Adipose tissue (tissue), 3 donors: ENCODE results near the gene TBX6. TPM values are rescaled to one million over a fixed set of nuclear protein-coding genes. Genes with fewer than 3 reads are reported as not detected.
"Not testable (repeated sequence)": the region's sequence is repeated elsewhere in the genome, so short reads cannot be mapped to it uniquely, and the experiment has no call there.

ENCODE experiments used
- H3K27ac ChIP-seq: one replicate; pipeline ENCODE4 v1.5.1; 2013; ENCODE audit warnings: low read depth, low read length
- WGBS, 3 donors: extraction: QIAGEN DNeasy Blood & Tissue Kit; methylation state at CpG; one replicate each; pipeline ENCODE4 v1.1.7; 2013; 5-methylcytosine and 5-hydroxymethylcytosine counted together
- polyA plus RNA-seq, 3 donors: library from polyadenylated mRNA; stranded (reverse); fragments of 200-250 nt; gene quantifications; one replicate each; pipeline ENCODE4 v1.2.3, GENCODE V29; 2013
- donor health status: healthy with polysubstance abuse.
- donor health status: Bipolar disorder and iron deficiency.
- donor health status: healthy.

Gene TBX6
- polyA plus RNA-seq, 3 donors: 0.67 to 1.3 (median 0.73) TPM

DNA sequence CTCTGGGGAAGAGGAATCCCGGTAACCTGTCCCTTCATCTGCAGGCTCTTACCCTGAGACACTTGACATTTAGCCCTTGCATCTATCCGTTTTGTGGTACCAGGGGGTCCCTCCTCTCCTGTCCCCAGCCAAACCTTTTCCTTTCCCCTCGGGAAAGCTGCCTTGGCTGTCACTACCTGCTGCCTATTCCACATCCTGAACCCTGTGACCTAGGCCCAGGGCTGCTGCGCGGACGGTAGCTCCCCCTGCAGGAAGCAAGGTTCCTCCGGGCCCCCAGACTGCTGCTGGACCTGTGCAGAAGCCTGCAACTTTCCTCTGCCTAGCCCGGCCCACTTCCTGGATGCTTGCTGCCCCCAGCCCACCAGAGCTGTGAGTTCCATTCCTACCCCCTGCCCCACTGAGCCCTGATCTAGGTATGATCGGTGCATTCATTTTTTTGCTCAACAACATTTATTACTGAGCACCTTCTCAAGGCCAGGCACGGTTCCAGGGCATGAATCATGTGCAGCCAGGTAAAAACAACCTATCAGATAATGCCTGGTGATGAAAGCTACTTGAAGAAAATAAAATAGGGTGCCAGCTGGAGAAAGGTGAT is 36.7 kb downstream of the TBX6 start:
- 16 to 43% (median 38%) methylated on average over 10 of the region's 10 CpGs for WGBS, 3 donors
- no peak overlapping the region for H3K27ac ChIP-seq

DNA sequence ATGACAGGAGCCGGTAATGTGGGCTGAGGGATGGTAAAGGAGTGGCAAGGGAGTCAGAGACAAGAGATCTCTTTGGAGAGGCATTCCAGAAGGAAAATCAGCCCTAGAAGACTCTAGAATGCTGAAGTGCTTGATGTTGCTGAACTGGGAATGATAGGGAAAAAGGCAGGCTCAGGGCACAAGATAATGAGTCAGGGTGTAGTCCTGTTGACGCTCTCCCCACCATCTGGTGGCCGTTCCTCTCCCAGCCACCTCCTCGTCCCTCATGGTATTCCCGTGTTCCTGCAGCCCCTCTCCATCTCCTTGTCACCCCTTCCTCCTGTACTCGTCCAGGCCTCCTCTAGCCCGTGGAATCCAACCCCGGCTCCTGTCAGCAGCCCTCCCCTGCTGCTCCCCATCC is 37.3 kb downstream of the TBX6 start:
- no peak overlapping the region for H3K27ac ChIP-seq
- WGBS, 3 donors: 71 to 86% (median 80%) methylated on average over 7 to 8 of the region's 8 CpGs

DNA sequence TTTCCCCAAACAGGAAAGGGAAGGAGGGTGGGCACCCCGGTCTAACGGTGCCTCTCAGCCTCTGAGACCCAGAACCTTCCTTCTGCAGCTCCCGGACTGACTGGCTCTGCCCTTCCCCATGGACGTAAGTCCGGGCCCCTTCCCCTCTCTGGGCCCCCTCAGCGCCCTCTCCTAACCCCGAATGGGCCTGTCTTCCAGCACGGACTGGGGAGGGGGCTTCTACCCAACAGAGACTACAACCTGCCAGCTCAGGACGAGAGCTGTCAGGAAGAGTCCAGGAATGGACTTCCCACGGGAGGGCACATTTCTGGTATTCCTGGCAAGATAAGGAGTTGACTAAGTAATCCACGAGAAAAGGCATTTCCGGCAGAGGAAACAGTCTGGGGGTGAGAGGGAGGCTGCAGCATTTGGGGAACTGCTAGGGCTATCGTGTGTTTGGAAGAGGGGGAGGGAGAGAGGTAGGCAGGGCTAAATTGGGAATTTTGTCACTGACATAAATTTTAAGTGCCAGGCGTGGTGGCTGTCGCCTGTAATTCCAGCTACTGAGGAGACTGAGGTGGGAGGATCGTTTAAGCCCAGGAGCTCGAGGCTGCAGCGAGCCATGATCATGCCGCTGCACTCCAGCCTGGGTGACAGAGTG is 38.2 kb downstream of the TBX6 start:
- H3K27ac ChIP-seq: no peak overlapping the region
- 4 to 8% (median 5%) methylated on average over 19 of the region's 19 CpGs for WGBS, 3 donors

DNA sequence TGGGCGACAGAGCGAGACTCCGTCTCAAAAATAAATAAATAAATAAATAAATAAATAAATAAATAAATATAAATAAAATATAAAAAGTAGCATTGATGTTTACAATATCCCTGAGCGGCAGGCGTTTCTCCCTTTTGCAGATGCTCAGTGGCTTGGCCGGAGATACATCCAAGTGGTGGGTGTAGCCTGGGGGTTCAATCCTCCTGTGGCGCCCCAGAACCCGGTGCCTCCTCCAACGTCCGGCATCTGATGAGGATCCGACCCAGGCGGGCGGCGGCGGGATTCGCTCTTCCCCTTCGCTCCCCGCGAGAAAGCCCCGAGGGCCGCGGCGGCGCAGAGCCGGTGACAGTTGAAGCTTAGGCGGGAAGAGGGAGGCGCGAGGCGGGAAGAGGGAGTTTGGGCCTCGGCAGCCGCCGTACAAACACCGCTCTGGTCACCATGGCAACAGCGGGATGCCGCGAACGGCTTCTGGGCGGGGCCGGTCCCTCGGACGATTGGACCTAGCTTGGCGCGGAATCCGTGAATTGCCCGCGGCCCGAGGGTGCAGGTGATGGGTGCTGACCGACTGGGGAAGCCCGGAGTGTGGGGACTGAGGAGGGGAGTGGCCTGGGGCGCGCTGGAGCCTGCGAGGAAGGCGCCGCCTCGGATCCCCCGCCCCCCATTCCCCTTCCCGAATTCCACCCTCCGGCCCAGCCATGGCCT is 38.9 kb downstream of the TBX6 start:
- WGBS, 3 donors: 4 to 5% (median 5%) methylated on average over 49 to 58 of the region's 58 CpGs
- H3K27ac ChIP-seq: no peak overlapping the region

DNA sequence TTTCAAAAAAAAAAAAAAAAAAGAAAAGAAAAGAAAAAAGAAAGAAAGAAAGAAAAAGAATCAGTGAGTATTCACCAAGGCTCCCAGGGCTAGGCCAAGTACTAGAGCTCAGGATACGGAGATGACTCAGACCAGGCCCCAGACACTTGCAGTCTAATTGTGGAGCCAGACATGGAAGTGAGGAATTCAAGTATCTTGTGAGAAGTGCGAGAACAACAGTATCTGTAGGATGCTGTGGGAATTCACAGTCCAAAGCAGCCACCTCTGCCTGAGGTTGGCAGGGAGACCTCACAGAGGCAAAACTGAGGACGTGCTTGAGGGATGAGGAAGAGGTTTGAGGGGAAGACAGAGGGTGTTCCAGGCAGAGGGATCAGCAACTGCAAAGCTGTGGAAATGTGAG is 40.2 kb downstream of the TBX6 start:
- no peak overlapping the region for H3K27ac ChIP-seq
- 74 to 89% (median 80%) methylated on average over 3 of the region's 3 CpGs for WGBS, 3 donors

DNA sequence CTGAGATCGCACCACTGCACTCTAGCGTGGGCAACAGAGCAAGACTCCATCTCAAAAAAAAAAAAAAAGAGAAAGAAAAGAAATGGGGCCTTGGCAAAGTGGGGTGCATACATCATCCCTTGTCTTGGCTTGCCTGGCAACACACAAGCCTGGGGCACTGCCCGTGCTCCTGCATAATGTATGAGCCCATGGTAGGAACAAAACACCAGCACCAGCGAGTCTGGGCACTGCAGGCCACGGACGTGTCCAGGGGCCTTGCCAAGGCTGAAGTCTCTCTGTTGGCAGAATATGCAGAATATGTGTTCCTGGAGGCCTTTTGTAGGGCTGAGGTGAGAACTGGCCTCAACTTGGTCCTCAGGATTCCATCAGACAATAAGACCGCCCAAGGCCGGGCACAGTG is 41.9 kb downstream of the TBX6 start:
- H3K27ac ChIP-seq: no peak overlapping the region
- WGBS, 3 donors: 91 to 95% (median 94%) methylated on average over 8 of the region's 8 CpGs

DNA sequence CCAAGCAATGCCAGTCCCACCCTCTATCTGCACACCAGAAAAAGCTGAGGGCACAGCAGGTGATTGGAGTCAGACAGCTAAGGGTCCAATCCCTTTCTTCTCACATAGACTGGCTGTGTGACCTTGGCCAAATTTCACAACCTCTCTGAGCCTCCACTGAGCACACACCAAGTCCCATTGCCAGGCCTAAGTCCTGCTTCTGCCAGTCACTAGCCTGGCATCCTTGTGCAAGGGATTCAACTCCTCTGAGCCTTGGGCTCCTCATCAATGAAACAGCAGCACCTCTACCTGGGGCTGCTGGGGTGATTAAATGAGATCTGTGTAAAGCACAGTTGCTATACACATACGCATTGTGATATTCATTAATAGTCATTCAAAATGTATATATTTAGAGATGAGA is 45.1 kb downstream of the TBX6 start:
- WGBS, 3 donors: 90 to 96% (median 92%) methylated on average over 1 of the region's 1 CpG
- no peak overlapping the region for H3K27ac ChIP-seq

DNA sequence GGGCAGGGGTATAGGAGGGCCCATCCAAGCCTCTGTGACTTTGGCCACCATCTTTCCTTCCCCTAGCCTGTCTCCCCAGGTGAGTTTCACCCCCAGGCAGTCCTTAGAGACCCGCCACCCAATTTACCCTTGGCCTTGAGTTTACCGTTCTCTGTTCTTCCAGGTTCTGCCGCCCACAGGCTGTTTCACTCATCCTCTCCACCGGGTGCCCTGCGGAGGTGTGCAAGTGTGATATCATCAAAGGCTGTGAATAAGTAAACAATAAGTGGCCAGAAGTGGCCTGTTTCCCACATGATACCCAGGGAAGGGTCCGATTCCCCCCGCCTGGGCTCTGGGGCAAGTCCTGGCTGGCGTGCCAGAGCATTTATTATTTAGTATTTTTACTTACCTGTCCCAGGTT is 45.5 kb downstream of the TBX6 start:
- 44 to 84% (median 72%) methylated on average over 8 of the region's 8 CpGs for WGBS, 3 donors
- H3K27ac ChIP-seq: no peak overlapping the region

DNA sequence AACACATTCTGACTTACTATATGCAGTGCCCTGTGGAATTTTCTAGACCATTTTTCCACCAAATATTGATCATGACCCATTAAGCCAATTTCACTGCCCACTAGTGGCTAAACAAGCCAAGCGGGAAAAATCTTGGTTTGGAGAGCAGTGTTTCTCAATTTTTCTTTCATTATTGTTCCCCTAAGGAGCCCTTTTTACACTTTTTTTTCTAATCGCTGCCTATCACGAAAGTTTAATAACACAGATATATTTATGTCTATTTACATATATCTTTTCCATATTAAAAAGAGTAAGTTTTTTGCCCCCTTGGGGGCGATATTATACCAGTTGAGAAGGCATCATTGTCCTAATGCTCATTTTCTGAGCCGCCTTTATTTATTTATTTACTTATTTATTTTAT is 49.9 kb downstream of the TBX6 start:
- no peak overlapping the region for H3K27ac ChIP-seq
- 16 to 24% (median 16%) methylated on average over 5 of the region's 5 CpGs for WGBS, 3 donors

DNA sequence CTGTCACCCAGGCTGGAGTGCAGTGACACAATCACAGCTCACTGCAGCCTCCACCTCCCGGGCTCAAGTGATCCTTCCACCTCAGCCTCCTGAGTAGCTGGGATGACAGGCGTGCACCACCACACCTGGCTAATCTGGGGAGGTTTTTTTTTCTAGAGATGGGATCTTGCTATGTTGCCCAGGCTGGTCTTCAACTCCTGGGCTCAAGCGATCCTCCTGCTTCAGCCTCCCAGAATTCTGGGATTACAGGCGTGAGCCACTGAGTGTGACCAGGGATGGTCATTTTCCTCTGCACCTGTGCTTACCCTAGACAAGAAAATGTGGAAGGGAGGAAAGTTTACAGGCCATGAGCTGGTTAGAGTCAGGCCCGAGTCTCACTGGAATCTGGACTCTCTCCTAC is 51.0 kb downstream of the TBX6 start:
- WGBS, 3 donors: 86 to 91% (median 86%) methylated on average over 5 of the region's 5 CpGs

DNA sequence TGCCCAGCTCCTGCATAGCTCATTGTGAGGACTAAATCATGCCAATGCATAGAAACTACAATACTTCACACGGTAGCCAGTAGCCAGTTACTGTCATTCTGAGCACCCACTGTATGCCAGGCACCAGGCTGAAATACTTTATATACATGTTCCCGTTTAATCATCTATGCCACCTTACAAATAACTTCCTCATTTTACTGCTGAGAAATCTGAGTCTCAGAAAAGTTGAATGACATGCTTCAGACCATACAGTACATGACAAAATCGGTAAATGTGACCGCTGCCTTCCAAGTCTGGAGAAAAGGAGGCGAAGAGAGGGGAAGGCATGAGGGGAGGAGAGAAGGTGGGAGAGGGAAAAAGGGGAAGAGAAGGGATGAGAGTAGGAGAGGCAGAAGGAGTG is 51.5 kb downstream of the TBX6 start:
- WGBS, 3 donors: 49 to 75% (median 51%) methylated on average over 5 of the region's 5 CpGs
- H3K27ac ChIP-seq: no peak overlapping the region

More for the DNA sequence above, 51.0 kb downstream of the TBX6 start:
- H3K27ac ChIP-seq: not testable (repeated sequence)

Other genes starting within 250 kb of the TBX6 start
- gene CDIPT, start 228.7 kb downstream of the TBX6 start, polyA plus RNA-seq: 100 to 1,000 TPM in 2 of 3 donors, 10 to 100 TPM in 1; 84.2 to 133 (median 122) TPM
- 10 to 100 TPM in 1 of 3 donors, 1 to 10 TPM in 1, under 1 TPM in 1; 0.11 to 11.5 (median 1.4) TPM for gene SEZ6L2, start 192.4 kb downstream of the TBX6 start, polyA plus RNA-seq
- gene ASPHD1, start 191.4 kb downstream of the TBX6 start, polyA plus RNA-seq: 1 to 10 TPM; 3.0 to 7.0 (median 4.5) TPM
- gene KCTD13, start 165.7 kb downstream of the TBX6 start, polyA plus RNA-seq: 10 to 100 TPM in 2 of 3 donors, 1 to 10 TPM in 1; 6.5 to 13.0 (median 10.5) TPM
- gene TMEM219, start 129.8 kb downstream of the TBX6 start, polyA plus RNA-seq: 100 to 1,000 TPM in 2 of 3 donors, 10 to 100 TPM in 1; 91.4 to 182 (median 115) TPM
- gene TAOK2, start 118.1 kb downstream of the TBX6 start, polyA plus RNA-seq: 10 to 100 TPM; 15.2 to 47.6 (median 32.2) TPM
- 10 to 100 TPM; 10.1 to 14.8 (median 14.2) TPM for gene HIRIP3, start 96.3 kb downstream of the TBX6 start, polyA plus RNA-seq
- 10 to 100 TPM; 37.3 to 69.5 (median 50.1) TPM for gene INO80E, start 95.7 kb downstream of the TBX6 start, polyA plus RNA-seq
- gene DOC2A, start 80.9 kb downstream of the TBX6 start, polyA plus RNA-seq: 1 to 10 TPM in 1 of 3 donors, under 1 TPM in 2; 0.25 to 1.9 (median 0.38) TPM
- not detected for gene C16orf92, start 68.7 kb downstream of the TBX6 start, polyA plus RNA-seq
- gene TLCD3B, start 60.7 kb downstream of the TBX6 start, polyA plus RNA-seq: under 1 TPM in 1 of 3 donors, not detected in 2; 0.10 TPM
- gene ALDOA, start 26.2 kb downstream of the TBX6 start, polyA plus RNA-seq: 1,000 to 10,000 TPM in 1 of 3 donors, 100 to 1,000 TPM in 2; 551 to 1,251 (median 711) TPM
- 10 to 100 TPM; 45.7 to 93.1 (median 79.4) TPM for gene PPP4C, start 15.9 kb downstream of the TBX6 start, polyA plus RNA-seq
- 100 to 1,000 TPM in 1 of 3 donors, 10 to 100 TPM in 2; 70.2 to 217 (median 86.0) TPM for gene YPEL3, start 4.3 kb upstream of the TBX6 start, polyA plus RNA-seq
- 1 to 10 TPM; 1.2 to 5.6 (median 3.4) TPM for gene GDPD3, start 21.6 kb upstream of the TBX6 start, polyA plus RNA-seq
- gene MAPK3, start 31.3 kb upstream of the TBX6 start, polyA plus RNA-seq: 100 to 1,000 TPM in 2 of 3 donors, 10 to 100 TPM in 1; 25.2 to 143 (median 108) TPM
- gene CORO1A, start 91.7 kb upstream of the TBX6 start, polyA plus RNA-seq: 10 to 100 TPM; 14.9 to 73.1 (median 72.4) TPM
- gene BOLA2B, start 101.7 kb upstream of the TBX6 start, polyA plus RNA-seq: 100 to 1,000 TPM in 2 of 3 donors, 10 to 100 TPM in 1; 77.5 to 143 (median 136) TPM
- 10 to 100 TPM; 33.5 to 60.0 (median 44.0) TPM for gene SLX1A, start 102.0 kb upstream of the TBX6 start, polyA plus RNA-seq
- 10 to 100 TPM in 1 of 3 donors, 1 to 10 TPM in 2; 4.9 to 20.1 (median 5.0) TPM for gene SULT1A3, start 107.3 kb upstream of the TBX6 start, polyA plus RNA-seq
- 1 to 10 TPM; 2.7 to 5.5 (median 3.0) TPM for gene NPIPB13, start 156.6 kb upstream of the TBX6 start, polyA plus RNA-seq